ENCODE results near the gene SLC38A5.
"Not testable (repeated sequence)": the region's sequence is repeated elsewhere in the genome, so short reads cannot be mapped to it uniquely, and the experiment has no call there.

The SLC38A5 gene

GRCh38 chrX:48427027-48427716 is 42.9 kb downstream of the SLC38A5 start:
- not testable (repeated sequence) for H3K27me3 ChIP-seq (ENCODE audit: low read length); H4K20me1 ChIP-seq (ENCODE audit: low read depth, low read length); H2AFZ ChIP-seq (ENCODE audit: low read depth, low read length, severe bottlenecking); H3K9me3 ChIP-seq (ENCODE audit: insufficient read depth, low read length); H3K4me3 ChIP-seq (ENCODE audit: insufficient read depth, low read length, poor library complexity, severe bottlenecking); H3K79me2 ChIP-seq (ENCODE audit: insufficient read depth, low read length); H3K36me3 ChIP-seq (ENCODE audit: low read length); H3K9me2 ChIP-seq (replicated peaks; ENCODE audit: insufficient read depth, low read length); H3K27ac ChIP-seq (ENCODE audit: low read depth, low read length); H3K9ac ChIP-seq (ENCODE audit: low read length); H3K4me2 ChIP-seq (ENCODE audit: low read depth, low read length, poor library complexity, severe bottlenecking); H3F3A ChIP-seq (ENCODE audit: insufficient read depth)

- H3K9me3 ChIP-seq (ENCODE audit: insufficient read depth, low read length), result not testable (repeated sequence)
These were observed 58.2 kb downstream of the SLC38A5 start, which contains the start of gene SSX4B for GRCh38 chrX:48411860-48412259. TSS of gene SSX4B (minus strand) at chrX:48411960. CDS start at chrX:48411372, 588 bp downstream.

More at GRCh38 chrX:48411860-48412259, 58.2 kb downstream of the SLC38A5 start, which contains the start of gene SSX4B:
- not testable (repeated sequence) for H3K4me3 ChIP-seq (ENCODE audit: insufficient read depth, low read length, poor library complexity, severe bottlenecking); H3K79me2 ChIP-seq (ENCODE audit: insufficient read depth, low read length); H4K20me1 ChIP-seq (ENCODE audit: low read depth, low read length); H3K27ac ChIP-seq (ENCODE audit: low read depth, low read length); H3K27me3 ChIP-seq (ENCODE audit: low read length); H3K36me3 ChIP-seq (ENCODE audit: low read length); H3K4me2 ChIP-seq (ENCODE audit: low read depth, low read length, poor library complexity, severe bottlenecking); H3K9me2 ChIP-seq (replicated peaks; ENCODE audit: insufficient read depth, low read length); H3F3A ChIP-seq (ENCODE audit: insufficient read depth); H2AFZ ChIP-seq (ENCODE audit: low read depth, low read length, severe bottlenecking); H3K9ac ChIP-seq (ENCODE audit: low read length)
